Epithelial cell of proximal tubule (primary cell): ENCODE results near the gene PITX1. TPM values are rescaled to one million over a fixed set of nuclear protein-coding genes. Genes with fewer than 3 reads are reported as not detected.

Experiments
- DNase-seq: peaks from one replicate; pipeline ENCODE4 v3.0.0-alpha.2; 2011; ENCODE audit warnings: low read depth
- H3K4me3 ChIP-seq: 2 replicates; pipeline ENCODE4 v1.5.1; 2011; ENCODE audit warnings: low read depth, mild to moderate bottlenecking, low read length
- CTCF ChIP-seq: conservative IDR thresholded peaks from 2 replicates; pipeline ENCODE4 v1.5.1; 2012; ENCODE audit warnings: low read depth, mild to moderate bottlenecking, low read length
- total RNA-seq: library from RNA; depleted of rRNA; stranded (reverse); fragments of >200 nt; gene quantifications from 2 replicates; pipeline ENCODE4 v1.2.3, GENCODE V29; 2015

The PITX1 gene
- total RNA-seq, 1 donor from 2014 or later, result 1.6 TPM

GRCh38 chr5:135011355-135012032, 22.5 kb downstream of the PITX1 start:
- DNase-seq, result no peak
- no peak for TF ChIP-seq CTCF
- H3K4me3 ChIP-seq, result no peak overlapping the region

GRCh38 chr5:135010502-135011354, 23.3 kb downstream of the PITX1 start:
- no peak for DNase-seq
- H3K4me3 ChIP-seq, result no peak overlapping the region
- TF ChIP-seq CTCF, result peak; percentile 37

- DNase-seq, result no peak
- H3K4me3 ChIP-seq, result no peak overlapping the region
These were observed 24.1 kb downstream of the PITX1 start for GRCh38 chr5:135009736-135010501.

GRCh38 chr5:135008981-135009735, 24.9 kb downstream of the PITX1 start:
- no peak for DNase-seq
- no peak overlapping the region for H3K4me3 ChIP-seq
- no peak for TF ChIP-seq CTCF

More at GRCh38 chr5:135009736-135010501, 24.1 kb downstream of the PITX1 start:
- TF ChIP-seq CTCF, result no peak

- DNase-seq, result no peak
- no peak overlapping the region for H3K4me3 ChIP-seq
- no peak for TF ChIP-seq CTCF
These were observed 25.5 kb downstream of the PITX1 start for GRCh38 chr5:135008556-135008955.

- no peak for TF ChIP-seq CTCF
- DNase-seq, result no peak
- H3K4me3 ChIP-seq, result no peak overlapping the region
These were observed 26.2 kb downstream of the PITX1 start for GRCh38 chr5:135007749-135008363.
